A204.1 (cell line): ENCODE measurements around the gene B4GAT1.

Experiments
- FAIRE-seq: peaks from 2 replicates; lab custom pipeline; 2012; peaks lifted over from hg19 to GRCh38; lab: Jason Lieb, UNC

B4GAT1 gene

DNA sequence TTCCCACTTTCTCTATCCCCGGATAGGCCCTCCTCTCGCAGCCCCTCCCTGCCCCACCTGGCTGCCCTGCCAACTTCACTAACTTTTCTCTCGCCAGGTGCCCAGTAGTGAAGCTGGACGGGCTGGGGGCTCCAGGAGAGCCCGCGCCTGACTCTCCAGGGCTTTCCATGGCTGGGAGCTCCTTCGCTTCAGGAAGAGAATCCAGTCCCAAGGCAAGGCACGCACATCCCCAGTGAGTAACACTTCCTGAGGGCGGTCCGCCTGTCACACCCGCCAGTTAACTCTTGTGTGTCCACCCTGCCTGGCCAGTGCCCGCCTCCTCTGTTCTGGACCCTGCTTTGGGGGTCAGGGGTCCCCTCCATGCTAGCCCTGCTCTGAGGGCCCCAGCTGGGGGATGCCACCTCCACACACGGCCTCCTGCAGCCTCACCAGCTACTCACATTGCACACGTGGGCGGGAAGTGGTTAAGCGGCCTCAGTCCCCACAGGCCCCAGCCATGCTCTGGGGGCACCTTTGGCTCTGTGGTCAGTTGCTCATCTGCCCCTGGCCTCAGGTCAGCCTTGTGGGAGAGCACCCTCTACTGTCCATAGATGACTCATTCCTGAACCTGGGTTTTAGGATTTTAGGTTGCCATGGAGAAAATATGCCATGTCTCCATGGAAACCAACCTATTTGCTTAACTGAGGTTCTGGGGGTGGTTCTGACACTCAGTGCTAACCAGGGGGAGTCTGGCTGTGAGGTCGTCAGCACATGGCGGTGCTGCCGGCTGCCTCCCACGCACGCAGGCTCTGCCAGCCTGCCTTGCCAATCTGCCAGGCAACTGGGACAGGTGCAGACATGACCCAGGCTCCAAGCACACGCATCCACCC, 11.0 kb downstream of the B4GAT1 start, which contains the start of gene RIN1:
RIN1 (minus strand) TSS at position 201 of the 869 bp plus-strand sequence; CDS start at position 169, 32 bp downstream.
- peak; percentile 92 for FAIRE-seq

DNA sequence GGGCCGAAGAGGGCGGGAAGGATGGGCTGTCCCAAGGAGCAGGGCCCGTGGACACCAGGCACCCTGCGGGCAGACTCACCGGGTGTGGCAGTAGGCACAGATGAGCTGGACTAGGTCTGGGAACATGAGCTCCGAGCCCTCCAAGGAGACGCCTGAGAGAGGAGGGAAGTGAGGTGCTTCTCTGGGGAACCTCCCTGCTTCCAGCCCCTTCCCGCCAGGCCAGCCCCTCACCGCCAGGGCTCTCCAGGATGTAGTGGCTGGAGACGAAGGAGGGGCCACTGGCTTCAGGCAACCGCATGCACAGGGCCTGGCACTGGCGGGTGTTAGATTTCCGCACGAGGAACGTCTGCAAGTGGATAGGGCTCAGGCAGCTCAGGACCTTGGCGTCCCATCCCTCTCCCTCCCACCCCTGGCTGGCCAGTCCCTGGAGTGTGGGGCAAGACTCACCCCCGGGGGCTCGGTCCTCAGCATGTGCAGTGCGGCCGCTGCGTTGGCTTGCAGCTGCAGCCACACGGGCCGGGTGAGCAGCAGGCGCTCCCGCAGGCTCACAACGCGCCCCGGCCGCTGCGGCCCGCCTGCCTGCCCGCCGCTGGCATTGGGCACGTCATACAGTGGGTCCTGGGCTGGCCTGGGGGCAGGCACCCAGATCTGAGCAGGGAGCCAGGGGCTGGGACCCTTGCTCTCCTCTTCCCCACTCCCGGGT, 11.7 kb downstream of the B4GAT1 start:
- FAIRE-seq = no peak

DNA sequence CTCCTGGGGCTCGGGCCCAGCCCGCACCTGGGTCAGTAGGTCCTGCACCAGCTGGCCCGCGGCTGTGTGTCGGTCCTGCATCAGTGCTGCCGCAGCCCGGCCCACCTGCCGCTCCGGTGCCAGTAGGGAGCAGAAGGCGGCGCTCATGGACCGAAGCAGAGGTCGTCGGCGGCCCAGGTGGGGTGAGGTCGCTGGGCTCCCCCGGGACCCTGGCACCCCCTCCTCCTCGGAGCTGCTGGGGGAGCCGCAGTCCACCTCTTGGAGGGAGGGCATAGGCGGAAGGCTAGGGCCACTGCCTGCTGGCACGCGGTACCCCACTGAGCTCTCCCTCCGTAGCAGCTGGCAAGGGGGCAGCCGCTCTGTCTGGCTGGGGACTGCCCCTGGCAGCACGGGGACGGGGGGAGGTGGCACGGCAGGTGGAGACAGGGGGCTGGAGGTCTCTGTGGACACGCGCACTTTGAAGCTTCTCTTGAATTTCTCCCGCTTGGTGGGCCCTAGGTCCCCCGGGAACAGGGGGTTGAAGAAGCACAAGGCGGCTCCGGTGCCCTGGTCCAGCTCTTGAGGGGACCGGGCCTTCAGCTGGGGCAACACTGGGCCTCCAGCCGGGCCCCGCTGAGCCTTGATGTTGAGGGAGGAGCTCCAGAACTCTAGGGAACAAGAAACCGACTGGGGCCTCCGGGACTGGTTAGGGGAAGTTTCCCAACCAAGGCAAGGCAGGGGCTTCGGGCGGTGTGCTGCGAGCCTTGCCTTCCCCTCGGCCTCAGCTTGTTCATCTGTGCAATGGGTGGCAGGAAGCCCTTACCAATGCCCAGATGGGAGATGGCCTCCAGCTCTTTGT, 12.6 kb downstream of the B4GAT1 start:
- no peak for FAIRE-seq

DNA sequence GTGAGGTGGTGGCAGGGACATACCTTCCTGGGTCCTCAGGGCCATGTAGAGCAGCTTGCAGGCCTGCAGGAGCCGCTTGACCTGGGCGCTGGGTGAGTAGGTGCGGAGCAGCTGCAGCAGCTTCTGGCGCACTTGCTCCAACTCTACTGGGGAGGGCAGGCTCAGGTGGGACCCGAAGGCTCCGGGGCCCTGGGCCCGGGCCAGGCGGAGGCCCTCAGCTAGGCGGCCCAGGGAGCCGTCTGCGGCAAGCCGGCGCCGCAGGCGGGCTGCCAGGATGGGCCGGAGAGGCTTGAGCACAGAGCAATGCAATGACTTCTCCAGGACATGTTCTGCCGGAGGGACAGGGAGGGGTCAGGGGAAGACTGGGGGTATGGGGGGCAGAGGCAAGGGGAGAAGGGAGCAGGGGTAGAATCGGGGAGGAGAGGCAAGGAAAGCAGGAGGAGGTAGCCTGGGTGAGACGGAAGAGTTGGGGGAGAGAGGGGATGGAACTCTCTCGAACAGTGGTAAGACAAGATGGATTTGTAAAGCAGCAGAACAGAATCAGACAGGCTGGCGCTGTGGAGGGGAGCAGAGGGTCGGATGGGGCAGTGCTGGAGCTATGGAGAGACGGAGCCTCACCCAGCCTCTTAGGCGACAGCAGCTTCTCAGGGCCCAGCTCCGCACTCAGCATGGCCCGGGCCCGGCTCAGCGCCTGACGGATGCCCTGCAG, 13.4 kb downstream of the B4GAT1 start:
- FAIRE-seq = no peak

DNA sequence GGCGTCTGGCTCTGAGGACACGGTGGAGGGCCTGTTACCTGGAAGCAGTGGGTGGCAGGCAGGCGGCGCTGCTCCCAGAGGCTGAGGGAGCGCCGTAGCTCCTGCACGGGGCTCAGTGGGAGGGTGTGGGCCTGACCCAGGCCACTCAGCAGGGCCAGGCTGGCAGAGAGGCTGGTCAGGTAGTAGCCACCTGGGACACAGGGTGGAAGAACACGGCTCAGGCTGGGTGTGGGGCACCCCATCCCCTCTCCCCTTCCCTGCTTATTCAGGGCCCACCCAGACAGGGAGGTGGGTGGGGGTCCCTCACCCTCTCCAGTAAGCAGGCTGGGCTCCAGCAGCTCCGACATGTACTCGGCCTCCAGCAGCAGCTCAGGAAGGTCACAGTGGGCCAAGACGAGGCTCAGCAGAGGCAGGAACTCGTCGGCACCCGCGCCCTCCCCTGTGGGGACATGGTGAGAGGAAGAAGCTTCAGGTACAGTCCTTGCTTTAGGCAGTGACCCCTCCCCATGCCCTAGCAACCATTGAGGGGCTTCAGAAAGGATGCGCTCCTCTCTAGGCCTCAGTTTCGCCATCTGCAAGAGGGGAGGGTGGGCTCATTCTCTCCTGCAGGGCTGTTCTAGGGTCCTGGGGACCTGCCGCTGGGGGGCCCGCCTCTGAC, 14.1 kb downstream of the B4GAT1 start:
- no peak for FAIRE-seq

DNA sequence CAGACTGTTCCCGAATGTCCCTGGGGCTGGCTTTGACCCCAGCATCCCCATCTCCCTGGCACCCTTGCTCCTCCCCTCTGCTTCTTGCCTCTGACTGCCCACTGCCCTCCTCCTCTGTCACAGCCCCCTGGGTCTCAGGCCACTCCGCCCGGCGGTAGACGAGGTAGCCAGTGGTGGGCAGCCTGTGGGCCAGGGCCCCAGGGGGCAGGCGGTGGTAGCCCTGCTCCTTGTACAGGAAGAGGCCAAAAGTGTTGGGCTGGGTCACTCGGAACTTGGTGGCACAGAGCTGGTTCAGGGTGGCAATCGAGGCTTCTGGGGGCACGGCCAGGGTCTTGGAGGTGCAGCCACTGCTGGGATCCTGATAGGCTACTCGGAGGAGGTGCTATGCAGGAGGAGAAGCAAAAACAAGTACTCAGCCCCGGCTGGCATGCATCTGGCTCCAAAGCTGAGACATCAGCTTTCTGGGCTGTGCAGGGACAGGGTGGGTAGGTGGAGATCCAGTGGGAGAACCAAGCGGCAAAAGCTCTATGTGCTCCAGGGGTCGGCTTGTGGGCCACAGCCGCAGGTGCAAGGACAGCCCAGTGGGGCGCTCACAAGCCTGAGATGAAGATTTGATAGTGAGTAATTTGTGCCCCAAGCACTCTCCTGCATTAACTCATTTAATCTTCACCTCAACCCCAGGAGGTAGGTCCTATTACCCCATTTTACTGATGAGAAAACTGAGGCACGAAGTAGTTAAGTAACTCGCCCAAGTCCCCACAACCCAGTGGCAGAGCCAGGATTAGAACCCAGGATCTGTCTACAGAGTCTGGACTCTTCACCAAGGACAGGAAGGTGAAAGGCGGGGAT, 14.8 kb downstream of the B4GAT1 start:
- FAIRE-seq = no peak

DNA sequence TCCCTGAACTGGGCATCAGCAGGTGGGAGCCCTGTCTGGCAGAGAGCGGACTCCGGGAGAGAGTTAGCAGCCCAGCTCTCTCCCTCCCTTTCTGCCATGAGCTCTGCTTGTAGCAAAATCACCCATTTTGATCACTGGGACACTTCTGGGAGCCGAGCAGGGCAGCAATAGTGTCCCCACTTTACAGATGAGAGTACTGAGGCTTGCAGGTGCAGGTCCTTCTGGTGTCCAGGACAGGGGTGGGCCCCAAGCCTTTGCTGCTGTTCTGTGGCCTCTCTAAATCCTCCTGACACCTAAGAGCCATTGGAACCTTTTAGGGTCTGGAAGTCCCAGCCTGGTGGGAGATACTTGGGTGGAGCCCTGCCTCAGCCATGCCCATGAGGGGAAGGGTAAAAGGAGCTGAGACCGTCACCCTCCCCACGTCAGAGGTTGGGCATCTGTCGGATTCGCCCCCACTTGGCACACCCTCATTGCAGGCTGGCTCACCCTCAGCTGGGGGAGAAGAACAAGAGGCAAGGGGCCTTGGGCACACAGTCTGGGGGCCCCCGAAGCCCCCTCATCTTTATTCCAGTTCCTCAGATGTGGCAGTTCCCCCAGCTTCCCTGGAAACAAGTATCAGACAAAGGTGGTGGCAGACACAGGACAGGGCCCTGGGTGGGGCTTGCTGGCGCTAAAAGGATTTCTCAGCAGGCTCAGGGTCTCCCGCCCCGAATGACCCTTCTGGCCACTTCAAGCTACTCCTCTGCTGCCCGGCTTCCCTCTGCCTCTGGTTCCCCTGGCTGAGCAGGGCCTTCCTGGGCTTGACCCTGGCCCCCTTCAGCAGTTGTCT, 15.7 kb downstream of the B4GAT1 start:
- no peak for FAIRE-seq

DNA sequence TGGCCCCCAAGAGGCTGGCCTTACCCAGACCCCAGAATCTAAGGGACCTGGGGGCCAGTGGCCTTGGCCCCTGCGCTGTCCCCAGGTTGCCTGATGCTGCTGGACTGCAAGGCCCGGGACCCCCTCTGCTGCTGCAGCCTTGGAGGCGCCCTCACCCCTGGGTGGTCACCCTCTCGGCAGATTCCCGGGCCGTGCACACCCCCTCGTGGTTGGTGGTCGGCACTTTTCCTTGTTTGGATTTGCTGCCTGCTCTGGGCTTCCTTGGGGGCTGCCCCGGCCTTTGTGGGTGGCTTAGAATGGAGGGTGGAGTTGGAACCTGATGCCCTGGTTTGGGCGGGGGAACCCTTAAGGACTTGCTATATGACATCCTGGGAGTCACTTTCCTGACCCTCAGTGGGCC, 16.5 kb downstream of the B4GAT1 start:
- no peak for FAIRE-seq

DNA sequence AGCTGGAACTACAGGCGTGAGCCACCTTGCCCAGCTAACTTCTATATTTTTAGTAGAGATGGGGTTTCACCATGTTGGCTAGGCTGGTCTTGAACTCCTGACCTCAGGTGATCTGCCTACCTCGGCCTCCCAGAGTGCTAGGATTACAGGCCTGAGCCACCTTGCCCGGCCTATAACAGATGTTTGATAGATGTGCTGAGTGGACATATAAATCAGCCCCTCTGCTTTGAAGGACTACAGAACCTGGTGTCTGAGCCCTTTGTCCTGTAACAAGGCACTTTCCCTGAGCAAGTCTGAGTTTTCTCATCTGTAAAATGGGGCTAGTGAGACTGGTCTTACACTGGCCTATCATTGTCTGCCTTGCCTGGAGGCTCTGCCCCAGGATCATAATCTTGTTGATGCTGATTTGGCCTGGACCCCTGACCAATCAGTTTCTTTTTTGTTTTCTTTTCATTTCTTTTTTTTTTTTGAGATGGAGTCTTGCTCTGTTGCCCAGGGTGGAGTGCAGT, 18.2 kb downstream of the B4GAT1 start:
- no peak for FAIRE-seq

DNA sequence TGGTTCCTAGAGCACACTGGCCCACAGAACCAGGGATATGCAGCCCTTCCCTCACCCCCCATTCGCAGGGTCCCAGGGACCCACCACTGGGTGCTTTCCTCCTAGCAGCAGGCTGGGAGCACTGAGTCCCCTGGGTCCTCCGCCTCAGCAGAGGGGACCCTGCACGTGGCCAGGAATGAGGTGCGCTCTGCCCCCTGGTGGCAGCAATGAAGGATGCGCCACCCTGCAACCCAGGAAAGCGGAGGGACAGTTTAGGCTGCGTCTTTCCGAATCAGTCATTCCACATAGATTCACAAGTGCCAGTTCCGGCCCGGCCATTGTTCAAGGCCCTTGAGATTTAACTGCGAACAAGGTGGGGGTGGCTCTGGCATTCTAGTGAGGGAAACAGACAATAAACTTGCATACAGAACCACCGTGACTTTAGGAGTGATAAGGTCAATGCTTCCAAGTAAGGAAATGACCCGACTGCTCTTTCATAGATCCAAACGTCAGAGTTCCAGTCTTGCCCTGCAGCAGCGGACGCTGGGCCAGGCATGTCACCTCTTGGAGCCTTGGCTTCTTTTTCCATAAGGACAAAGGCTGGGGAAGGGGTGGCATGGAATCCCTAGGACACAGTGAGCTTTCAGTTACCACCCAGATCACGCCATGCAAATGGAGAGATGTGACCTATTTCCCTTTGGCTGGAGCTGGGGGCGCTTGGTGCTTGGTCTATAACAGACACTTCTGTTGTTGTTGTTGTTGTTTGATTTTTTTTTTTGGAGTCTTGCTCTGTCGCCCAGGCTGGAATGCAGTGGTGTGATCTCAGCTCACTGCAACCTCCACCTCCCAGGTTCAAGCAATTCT, 18.9 kb downstream of the B4GAT1 start:
- no peak for FAIRE-seq

DNA sequence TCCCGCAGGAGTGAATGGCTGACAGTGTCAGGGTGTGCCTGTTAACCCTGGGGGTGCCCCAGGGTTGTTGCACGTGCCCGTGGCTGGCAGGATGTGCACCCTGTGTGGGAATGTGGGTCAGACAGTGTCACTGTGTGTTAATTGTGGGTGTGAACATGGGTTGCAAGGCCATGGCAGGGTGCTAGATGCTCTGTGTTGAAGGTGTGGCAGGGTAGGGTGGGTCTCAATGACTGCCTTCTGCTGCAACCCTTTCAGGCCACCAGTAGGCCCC, 19.5 kb downstream of the B4GAT1 start:
- no peak for FAIRE-seq

DNA sequence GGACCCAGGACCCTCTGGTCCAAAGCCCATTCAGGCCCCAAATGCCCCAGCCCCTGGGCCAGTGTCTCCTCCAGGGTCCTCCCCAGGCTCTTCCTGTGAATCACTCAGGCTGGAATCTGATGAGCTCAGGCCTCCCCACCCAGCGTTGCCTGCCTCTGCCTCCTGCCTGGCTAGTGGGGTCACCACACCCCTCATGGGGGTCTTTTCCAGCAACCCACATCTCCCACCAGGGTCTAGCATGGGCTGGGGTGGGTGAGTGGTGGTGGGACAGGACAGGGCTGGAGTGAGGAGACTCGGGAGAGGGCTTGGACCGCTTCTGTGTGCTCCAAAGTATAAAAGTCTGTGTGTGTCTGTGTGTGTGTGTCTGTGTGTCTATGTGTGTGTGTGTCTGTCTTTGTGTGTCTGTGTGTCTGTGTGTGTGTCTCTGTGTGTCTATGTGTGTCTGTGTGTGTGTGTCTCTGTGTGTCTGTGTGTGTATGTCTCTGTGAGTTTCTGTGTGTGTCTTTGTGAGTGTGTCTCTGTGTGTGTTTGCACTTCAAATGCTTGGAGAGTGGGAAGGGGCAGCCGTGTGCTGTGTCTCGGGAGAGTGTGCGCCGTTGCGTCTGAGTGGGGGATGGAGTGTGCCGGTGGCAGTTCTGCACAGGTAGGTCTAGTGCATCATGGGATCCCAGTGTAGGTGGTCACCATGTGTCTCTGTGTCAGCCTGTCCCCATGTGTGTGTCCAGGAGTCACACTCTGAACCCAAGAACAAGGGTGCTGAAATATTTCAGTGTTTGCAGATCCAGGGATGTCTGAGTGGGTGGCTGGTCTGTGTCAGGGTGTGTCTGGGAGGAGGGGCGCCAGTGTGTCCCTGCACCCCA, 20.0 kb downstream of the B4GAT1 start:
- no peak for FAIRE-seq

DNA sequence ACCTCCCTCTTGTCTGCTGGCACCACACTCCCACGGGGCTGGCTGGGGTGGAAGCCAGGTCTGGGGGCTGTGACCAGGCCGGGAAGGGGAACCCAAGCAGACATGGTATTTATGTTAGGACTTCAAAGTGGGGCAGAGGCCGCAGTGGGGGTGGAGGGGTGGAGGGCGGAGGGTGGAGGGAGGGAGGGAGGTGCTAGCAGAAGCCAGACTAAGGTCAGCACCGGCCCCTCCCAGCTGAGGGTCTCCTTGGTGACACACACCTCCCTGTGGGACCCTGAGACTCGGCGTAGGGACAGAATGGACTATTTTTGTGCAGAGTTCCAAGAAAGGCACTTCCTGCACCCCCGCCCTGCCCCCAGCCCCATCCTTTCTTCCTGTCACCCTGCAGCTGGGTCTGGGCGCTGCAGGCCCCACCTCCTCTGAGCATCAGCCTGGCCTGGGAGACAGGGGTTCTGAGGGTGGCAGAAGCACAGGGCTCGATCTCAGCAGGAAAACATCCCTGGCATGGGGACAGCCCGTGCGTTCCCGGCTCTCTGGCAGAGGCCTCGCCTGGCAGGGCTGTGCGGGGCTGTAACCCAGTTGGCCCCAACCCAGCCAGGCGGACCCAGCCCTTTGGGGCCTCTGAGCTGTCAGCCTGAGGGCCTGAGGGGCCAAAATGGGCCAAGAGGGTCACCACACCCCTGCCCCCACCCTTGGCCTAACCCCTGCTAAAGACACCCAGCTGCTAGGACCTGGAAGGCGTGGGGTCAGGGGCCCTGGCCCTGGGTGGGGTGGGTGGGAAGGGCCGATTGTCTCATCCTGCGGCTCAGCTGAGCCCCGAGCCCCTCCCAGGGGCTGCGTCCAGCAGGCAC, 20.9 kb downstream of the B4GAT1 start:
- FAIRE-seq = no peak

DNA sequence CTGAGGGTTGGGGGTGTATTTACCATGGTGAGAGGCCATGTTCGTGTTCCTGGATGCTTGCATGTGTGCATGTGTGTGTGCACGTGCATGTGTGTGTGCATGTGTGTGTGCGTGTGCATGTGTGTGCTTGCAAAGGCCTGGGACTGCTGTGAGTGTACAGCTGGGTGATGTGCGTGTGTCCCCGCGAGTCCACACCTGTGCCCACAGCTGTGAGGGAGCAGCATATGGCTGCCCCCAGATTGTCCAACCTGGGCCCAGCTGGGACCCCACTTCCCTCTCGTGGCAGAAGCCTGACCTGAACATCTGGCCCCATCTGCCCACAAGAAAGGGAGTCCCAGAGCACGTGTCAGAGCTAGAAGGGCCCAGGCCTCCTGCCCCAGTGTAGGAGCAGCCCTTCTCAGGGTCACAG, 22.2 kb downstream of the B4GAT1 start:
- FAIRE-seq = no peak

DNA sequence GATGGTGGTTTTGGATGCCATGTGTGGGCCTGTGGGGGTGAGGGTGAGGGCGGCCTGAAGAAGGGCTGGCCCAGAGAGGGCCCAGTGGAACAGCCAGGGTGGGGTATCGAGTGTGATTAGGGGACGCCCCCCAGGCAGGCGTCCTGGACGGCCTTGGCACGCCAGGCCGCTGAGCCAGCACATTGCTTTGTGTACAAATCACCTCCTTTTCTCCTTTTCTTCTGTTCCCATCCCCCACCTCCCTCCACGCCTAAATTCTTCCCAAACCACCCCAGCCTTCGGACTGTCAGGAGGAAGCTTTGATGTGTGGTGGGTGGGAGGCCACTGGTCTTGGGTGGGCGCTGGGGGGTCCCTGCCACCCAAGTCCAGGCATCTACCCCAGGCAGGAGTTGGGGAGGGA, 22.8 kb downstream of the B4GAT1 start:
- no peak for FAIRE-seq

DNA sequence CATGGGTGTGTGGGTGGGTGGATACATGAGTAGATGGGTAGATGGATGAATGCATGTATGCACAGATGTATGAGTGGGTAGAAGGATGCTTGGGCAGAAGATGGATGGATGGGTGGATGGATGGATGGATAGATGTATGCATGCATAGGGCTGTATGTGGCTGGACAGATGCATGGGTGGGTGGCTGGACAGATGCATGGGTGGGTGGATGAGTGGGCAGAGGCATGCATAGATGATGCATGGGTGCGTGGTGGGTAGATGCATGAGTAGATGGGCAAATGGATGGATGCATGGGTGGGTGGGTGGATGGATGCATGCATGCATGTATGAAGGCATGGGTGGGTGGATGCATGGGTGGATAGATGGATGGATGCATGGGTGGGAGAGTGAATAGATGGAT, 23.7 kb downstream of the B4GAT1 start:
- no peak for FAIRE-seq
